ENCODE results near the gene IAPP.
"Not testable (repeated sequence)": the region's sequence is repeated elsewhere in the genome, so short reads cannot be mapped to it uniquely, and the experiment has no call there.

The IAPP gene

GRCh38 chr12:21416511-21417121, 43.9 kb downstream of the IAPP start (continued):
- no peak for TF ChIP-seq HIC1 (tag by site-specific recombination; IDR thresholded peaks at IDR 0.05)

DNA sequence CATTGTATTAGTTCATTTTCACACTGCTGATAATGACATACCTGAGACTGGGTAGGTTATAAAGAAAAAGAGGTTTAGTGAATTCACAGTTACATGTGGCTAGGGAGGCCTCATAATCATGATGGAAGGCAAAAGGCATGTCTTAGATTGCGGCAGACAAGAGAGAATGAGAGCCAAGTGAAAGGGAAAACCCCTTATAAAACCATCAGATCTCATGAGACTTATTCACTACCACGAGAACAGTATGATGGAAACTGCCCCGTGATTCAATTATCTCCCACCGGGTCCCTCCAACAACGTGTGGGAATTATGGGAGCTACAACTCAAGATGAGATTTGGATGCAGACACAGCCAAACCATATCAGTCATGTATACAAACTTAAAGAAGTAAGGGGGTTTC, 45.7 kb downstream of the IAPP start:
- POLR2A ChIA-PET; H3K4me1 ChIP-seq (ENCODE audit: control insufficient read depth, insufficient read depth, low read length); H3K27ac ChIP-seq (ENCODE audit: extremely low read depth, low read depth, low read length); H3K4me3 ChIP-seq (ENCODE audit: low read depth, low read length); H3K9me3 ChIP-seq (ENCODE audit: control insufficient read depth, insufficient read depth, low read depth, low read length); CTCF ChIA-PET; H3K36me3 ChIP-seq (ENCODE audit: control insufficient read depth in 2 of 2, insufficient read depth in 1 of 2, low read length in 2 of 2): not testable (repeated sequence)

DNA sequence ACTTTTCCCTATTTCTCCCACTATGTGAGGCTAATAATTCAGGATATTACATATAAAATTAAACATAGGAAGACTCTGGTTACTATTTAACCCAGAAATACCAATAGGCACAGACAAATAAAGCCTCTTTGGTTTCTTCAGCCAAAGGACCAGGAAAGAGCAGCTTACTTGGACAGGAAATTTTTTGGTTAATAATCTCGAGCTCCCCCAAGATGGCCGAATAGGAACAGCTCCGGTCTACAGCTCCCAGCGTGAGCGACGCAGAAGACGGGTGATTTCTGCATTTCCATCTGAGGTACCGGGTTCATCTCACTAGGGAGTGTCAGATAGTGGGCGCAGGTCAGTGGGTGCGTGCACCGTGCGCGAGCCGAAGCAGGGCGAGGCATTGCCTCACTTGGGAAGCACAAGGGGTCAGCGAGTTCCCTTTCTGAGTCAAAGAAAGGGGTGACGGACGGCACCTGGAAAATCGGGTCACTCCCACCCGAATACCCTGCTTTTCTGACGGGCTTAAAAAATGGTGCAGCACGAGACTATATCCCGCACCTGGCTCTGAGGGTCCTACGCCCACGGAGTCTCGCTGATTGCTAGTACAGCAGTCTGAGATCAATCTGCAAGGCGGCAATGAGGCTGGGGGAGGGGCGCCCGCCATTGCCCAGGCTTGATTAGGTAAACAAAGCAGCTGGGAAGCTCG, 46.5 kb downstream of the IAPP start:
- H3K4me3 ChIP-seq (ENCODE audit: low read depth, low read length); H3K27ac ChIP-seq (ENCODE audit: extremely low read depth, low read depth, low read length); H3K9me3 ChIP-seq (ENCODE audit: control insufficient read depth, insufficient read depth, low read depth, low read length); H3K4me1 ChIP-seq (ENCODE audit: control insufficient read depth, insufficient read depth, low read length); POLR2A ChIA-PET; CTCF ChIA-PET; H3K36me3 ChIP-seq (ENCODE audit: control insufficient read depth in 2 of 2, insufficient read depth in 1 of 2, low read length in 2 of 2): not testable (repeated sequence)

DNA sequence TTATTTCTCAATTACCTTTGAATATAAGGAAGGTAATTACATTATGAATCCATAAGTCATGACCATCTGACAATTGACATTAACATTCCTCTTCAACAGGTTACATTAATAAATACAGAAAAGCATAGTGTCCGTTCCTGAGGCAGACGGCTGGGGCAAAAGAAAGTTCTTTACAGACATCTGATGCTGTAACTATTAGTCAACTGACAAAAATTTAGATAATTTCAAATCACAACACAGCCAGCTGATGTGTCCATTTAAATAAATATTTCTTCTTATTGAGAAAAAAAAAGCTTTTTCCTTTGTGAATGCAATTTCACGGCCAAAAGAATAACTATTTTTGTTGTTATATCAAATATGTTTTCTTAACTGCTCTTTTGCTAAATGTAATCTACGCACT, 55.5 kb downstream of the IAPP start:
- H3K9me3 ChIP-seq (ENCODE audit: control insufficient read depth, insufficient read depth, low read depth, low read length) = no peaks in the 10 kb centered on the region
- H3K4me1 ChIP-seq (ENCODE audit: control insufficient read depth, insufficient read depth, low read length) = no peaks in the 10 kb centered on the region
- TF ChIP-seq ZNF558 (tag by site-specific recombination; IDR thresholded peaks at IDR 0.05) (no peak), ZNF624 (tag by site-specific recombination; IDR thresholded peaks at IDR 0.05) (no peak), KLF8 (tag by site-specific recombination; IDR thresholded peaks at IDR 0.05) (no peak), ZNF324 (tag by site-specific recombination; IDR thresholded peaks at IDR 0.05) (no peak), ZNF555 (tag by site-specific recombination; conservative IDR thresholded peaks at IDR 0.05) (no peak), ZNF670 (tag by site-specific recombination; IDR thresholded peaks at IDR 0.05; ENCODE audit: low read depth) (no peak), HIC1 (tag by site-specific recombination; IDR thresholded peaks at IDR 0.05) (no peak), ZBTB21 (tag by site-specific recombination; IDR thresholded peaks at IDR 0.05) (no peak), WT1 (tag by site-specific recombination; IDR thresholded peaks at IDR 0.05) (no peak), ZNF112 (tag by site-specific recombination; IDR thresholded peaks at IDR 0.05) (no peak), ZBTB1 (tag by site-specific recombination; IDR thresholded peaks at IDR 0.05) (no peak), ZNF391 (tag by site-specific recombination; IDR thresholded peaks at IDR 0.05; ENCODE audit: borderline replicate concordance, low read depth) (no peak), ZNF221 (tag by site-specific recombination; IDR thresholded peaks at IDR 0.05; ENCODE audit: borderline replicate concordance) (no peak), ZNF214 (tag by site-specific recombination; IDR thresholded peaks at IDR 0.05; ENCODE audit: borderline replicate concordance) (no peak)
- TF ChIP-seq, protein P1, sequence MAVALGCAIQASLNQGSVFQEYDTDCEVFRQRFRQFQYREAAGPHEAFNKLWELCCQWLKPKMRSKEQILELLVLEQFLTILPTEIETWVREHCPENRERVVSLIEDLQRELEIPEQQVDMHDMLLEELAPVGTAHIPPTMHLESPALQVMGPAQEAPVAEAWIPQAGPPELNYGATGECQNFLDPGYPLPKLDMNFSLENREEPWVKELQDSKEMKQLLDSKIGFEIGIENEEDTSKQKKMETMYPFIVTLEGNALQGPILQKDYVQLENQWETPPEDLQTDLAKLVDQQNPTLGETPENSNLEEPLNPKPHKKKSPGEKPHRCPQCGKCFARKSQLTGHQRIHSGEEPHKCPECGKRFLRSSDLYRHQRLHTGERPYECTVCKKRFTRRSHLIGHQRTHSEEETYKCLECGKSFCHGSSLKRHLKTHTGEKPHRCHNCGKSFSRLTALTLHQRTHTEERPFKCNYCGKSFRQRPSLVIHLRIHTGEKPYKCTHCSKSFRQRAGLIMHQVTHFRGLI (tag by site-specific recombination; IDR thresholded peaks at IDR 0.05) = no peak
- H3K27ac ChIP-seq (ENCODE audit: extremely low read depth, low read depth, low read length) = no peak overlapping the region
- H3K36me3 ChIP-seq (ENCODE audit: control insufficient read depth in 2 of 2, insufficient read depth in 1 of 2, low read length in 2 of 2) = no peaks in the 10 kb centered on the region
- POLR2A ChIA-PET = no interaction called here
- H3K4me3 ChIP-seq (ENCODE audit: low read depth, low read length) = no peak overlapping the region
- CTCF ChIA-PET = no interaction called here
